Measurements from ENCODE around the gene WSB2. TPM values are rescaled to one million over a fixed set of nuclear protein-coding genes. Genes with fewer than 3 reads are reported as not detected.
A peak's percentile ranks its signal among the peaks of the same experiment; 100 is the strongest.

Gene WSB2
- 100 to 1,000 TPM; 140 to 168 (median 149) TPM for total RNA-seq (2021; fragmentation: NEBNext Ultra II Directional; extraction: Animal tissue kit (Norgen Biotek cat#: 25700))
- long read RNA-seq, transcript WSB2-201 (9 exons, 2,646 nt), result major isoform, 14 of 97 reads
- long read RNA-seq, partial matches to known transcripts, result 43 of 97 reads
- long read RNA-seq, other reads (novel, unspliced or antisense), result 39 of 97 reads

GRCh38 chr12:118061011-118061872 lies at the start of gene WSB2:
Gene WSB2 (minus strand): TSS chr12:118061179. CDS start chr12:118061048, 131 bp downstream.
- Mint-ChIP-seq H3K27me3 (ENCODE audit: insufficient read depth) (peaks cover 10% of the 10 kb centered on the region), H3K4me1 (ENCODE audit: low read depth) (peaks cover 54% of the 10 kb centered on the region), H3K9me3 (no peaks in the 10 kb centered on the region), H3K27ac (peak within 1 kb of the TSS; percentile 100), H3K4me3 (peak within 1 kb of the TSS; percentile 99), H3K36me3 (ENCODE audit: low read depth) (peaks cover 16% of the 10 kb centered on the region)
- TF ChIP-seq, protein P1, sequence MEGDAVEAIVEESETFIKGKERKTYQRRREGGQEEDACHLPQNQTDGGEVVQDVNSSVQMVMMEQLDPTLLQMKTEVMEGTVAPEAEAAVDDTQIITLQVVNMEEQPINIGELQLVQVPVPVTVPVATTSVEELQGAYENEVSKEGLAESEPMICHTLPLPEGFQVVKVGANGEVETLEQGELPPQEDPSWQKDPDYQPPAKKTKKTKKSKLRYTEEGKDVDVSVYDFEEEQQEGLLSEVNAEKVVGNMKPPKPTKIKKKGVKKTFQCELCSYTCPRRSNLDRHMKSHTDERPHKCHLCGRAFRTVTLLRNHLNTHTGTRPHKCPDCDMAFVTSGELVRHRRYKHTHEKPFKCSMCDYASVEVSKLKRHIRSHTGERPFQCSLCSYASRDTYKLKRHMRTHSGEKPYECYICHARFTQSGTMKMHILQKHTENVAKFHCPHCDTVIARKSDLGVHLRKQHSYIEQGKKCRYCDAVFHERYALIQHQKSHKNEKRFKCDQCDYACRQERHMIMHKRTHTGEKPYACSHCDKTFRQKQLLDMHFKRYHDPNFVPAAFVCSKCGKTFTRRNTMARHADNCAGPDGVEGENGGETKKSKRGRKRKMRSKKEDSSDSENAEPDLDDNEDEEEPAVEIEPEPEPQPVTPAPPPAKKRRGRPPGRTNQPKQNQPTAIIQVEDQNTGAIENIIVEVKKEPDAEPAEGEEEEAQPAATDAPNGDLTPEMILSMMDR (IDR thresholded peaks at IDR 0.05), result no peak
- DNase-seq, result no peak

GRCh38 chr12:118109088-118109487 lies 48.1 kb upstream of the WSB2 start:
- no peak overlapping the region for H3K27ac Mint-ChIP-seq
- H3K27me3 Mint-ChIP-seq (ENCODE audit: insufficient read depth), result peaks cover 2% of the 10 kb centered on the region; the same call in 1 of the 2 replicates
- no peak overlapping the region for H3K4me3 Mint-ChIP-seq
- DNase-seq, result no peak
- TF ChIP-seq, protein P1 (IDR thresholded peaks at IDR 0.05), result no peak
- peaks cover 4% of the 10 kb centered on the region for H3K4me1 Mint-ChIP-seq (ENCODE audit: low read depth)
- H3K36me3 Mint-ChIP-seq (ENCODE audit: low read depth), result no peaks in the 10 kb centered on the region
- no peaks in the 10 kb centered on the region for H3K9me3 Mint-ChIP-seq

DNA sequence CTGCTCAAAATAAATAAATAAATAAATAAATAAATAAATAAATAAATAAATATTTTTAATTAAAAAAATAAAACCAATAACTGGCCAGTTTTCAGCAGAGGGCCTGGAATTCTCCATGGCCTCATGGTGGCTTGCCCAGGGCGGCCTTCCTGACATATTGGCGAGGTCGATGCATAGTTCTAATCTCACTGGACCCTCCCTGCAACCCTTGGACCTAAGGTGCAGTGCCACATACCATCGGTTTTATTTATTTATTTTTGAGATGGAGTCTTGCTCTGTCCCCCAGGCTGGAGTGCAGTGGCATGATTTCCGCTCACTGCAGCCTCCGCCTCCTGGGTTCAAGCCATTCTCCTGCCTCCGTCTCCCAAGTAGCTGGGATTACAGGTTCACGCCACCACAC lies 46.7 kb upstream of the WSB2 start:
- no peaks in the 10 kb centered on the region for H3K9me3 Mint-ChIP-seq

DNA sequence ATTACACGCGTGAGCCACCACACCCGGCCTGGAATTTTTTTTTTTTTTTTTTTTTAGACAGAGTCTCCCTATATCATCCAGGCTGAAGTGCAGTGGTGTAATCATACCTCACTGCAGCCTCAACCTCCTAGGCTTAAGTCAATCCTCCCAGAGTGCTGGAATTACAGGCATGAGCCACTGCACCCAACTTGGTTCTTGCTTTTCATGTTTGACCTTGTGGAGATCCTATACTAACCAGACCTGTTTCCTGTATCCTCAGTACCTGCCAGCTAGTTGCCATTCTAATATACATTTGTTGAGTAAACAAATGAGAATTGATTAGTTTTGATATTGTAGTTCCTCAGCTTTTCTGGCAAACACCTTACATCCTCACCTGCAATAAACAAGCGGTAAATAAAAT lies 46.0 kb upstream of the WSB2 start:
- H3K27ac Mint-ChIP-seq, result no peak overlapping the region
- no peaks in the 10 kb centered on the region for H3K27me3 Mint-ChIP-seq (ENCODE audit: insufficient read depth)
- H3K36me3 Mint-ChIP-seq (ENCODE audit: low read depth), result no peaks in the 10 kb centered on the region
- H3K9me3 Mint-ChIP-seq, result no peaks in the 10 kb centered on the region
- TF ChIP-seq, protein P1 (IDR thresholded peaks at IDR 0.05), result no peak
- peaks cover 17% of the 10 kb centered on the region for H3K4me1 Mint-ChIP-seq (ENCODE audit: low read depth)
- DNase-seq, result no peak
- H3K4me3 Mint-ChIP-seq, result no peak overlapping the region

More for the DNA sequence above, 46.7 kb upstream of the WSB2 start:
- H3K4me3 Mint-ChIP-seq, result no peak overlapping the region
- no peak for DNase-seq
- peaks cover 10% of the 10 kb centered on the region for H3K4me1 Mint-ChIP-seq (ENCODE audit: low read depth)
- no peaks in the 10 kb centered on the region for H3K36me3 Mint-ChIP-seq (ENCODE audit: low read depth)
- no peaks in the 10 kb centered on the region for H3K27me3 Mint-ChIP-seq (ENCODE audit: insufficient read depth)
- no peak overlapping the region for H3K27ac Mint-ChIP-seq
- TF ChIP-seq, protein P1 (IDR thresholded peaks at IDR 0.05), result no peak

- Mint-ChIP-seq H3K27me3 (ENCODE audit: insufficient read depth) (no peaks in the 10 kb centered on the region), H3K27ac (peak within 1 kb of the TSS; percentile 81), H3K36me3 (ENCODE audit: low read depth) (no peaks in the 10 kb centered on the region), H3K4me1 (ENCODE audit: low read depth) (peaks cover 21% of the 10 kb centered on the region), H3K4me3 (peak within 1 kb of the TSS; percentile 92), H3K9me3 (no peaks in the 10 kb centered on the region)
- TF ChIP-seq, protein P1 (IDR thresholded peaks at IDR 0.05), result 0 out of 2 replicates have a peak, but pooled peaks have one; percentile 8
- DNase-seq, result peak; percentile 50
These were observed 42.8 kb upstream of the WSB2 start, which contains the start of gene VSIG10 for GRCh38 chr12:118103601-118104382. Gene VSIG10 (minus strand): TSS chr12:118104011. CDS start chr12:118103671, 340 bp downstream.
